Measurements from ENCODE around the gene FAM83G. TPM values are rescaled to one million over a fixed set of nuclear protein-coding genes. Genes with fewer than 3 reads are reported as not detected.

FAM83G gene
- total RNA-seq, 3 donors from 2014 or later, result 18.9 to 40.4 (median 29.1) TPM

DNA sequence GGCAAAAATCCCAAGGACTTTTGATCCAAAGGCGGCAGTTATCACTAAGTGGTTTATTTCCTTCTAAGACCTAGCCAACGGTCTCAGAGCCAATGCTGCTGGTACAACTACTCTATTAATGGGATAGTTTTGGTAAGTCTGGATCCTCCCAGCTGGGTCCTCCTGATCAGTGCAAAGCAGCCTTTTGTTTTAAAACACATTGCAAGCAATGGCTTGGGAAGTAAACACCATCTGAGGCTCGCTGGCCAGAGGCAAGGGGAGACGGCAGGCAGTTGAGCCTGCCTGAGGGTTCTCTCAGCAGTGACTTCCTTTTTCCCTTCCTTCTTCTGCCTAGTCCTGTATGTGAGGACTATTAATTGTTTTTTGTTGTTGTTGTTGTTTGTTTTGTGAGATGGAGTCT, 54.2 kb downstream of the FAM83G start:
- TF ChIP-seq, protein P1, sequence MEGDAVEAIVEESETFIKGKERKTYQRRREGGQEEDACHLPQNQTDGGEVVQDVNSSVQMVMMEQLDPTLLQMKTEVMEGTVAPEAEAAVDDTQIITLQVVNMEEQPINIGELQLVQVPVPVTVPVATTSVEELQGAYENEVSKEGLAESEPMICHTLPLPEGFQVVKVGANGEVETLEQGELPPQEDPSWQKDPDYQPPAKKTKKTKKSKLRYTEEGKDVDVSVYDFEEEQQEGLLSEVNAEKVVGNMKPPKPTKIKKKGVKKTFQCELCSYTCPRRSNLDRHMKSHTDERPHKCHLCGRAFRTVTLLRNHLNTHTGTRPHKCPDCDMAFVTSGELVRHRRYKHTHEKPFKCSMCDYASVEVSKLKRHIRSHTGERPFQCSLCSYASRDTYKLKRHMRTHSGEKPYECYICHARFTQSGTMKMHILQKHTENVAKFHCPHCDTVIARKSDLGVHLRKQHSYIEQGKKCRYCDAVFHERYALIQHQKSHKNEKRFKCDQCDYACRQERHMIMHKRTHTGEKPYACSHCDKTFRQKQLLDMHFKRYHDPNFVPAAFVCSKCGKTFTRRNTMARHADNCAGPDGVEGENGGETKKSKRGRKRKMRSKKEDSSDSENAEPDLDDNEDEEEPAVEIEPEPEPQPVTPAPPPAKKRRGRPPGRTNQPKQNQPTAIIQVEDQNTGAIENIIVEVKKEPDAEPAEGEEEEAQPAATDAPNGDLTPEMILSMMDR (IDR thresholded peaks at IDR 0.05), result no peak
- H3K36me3 ChIP-seq (ENCODE audit: low read depth), result no peaks in the 10 kb centered on the region
- DNase-seq, result no peak
- ATAC-seq, result no peak
- no peaks in the 10 kb centered on the region for H3K4me1 ChIP-seq (ENCODE audit: low read depth)
- intact Hi-C loops (cut with DNase I, micrococcal nuclease), result no loop called here
- no peak overlapping the region for H3K4me3 ChIP-seq
- no peaks in the 10 kb centered on the region for H3K9me3 ChIP-seq

DNA sequence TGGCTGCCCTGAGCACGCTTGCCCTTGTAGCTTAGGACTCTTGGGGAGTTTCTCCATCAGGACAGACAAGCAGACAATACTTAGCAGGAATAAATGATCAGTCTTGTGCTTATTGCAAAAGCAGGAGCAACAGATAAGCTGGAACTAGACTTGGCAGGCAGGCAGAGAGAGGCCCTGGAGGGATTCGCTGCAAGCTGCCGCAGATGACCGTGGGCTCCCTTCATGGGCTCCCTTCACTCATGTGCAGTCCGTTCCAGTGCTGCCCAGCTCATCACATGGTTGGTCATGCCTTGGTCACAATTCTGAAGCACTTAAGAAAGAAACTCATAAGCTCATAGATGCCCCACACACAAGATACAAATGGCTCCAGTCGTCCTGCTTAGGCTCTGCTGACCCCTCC, 55.0 kb downstream of the FAM83G start:
- Histone ChIP-seq H3K36me3 (ENCODE audit: low read depth) (no peaks in the 10 kb centered on the region), H3K4me1 (ENCODE audit: low read depth) (no peaks in the 10 kb centered on the region), H3K9me3 (no peaks in the 10 kb centered on the region), H3K4me3 (no peak overlapping the region)
- DNase-seq (no peak), ATAC-seq (no peak)
- intact Hi-C loops (cut with DNase I, micrococcal nuclease), result no loop called here
- TF ChIP-seq, protein P1 (IDR thresholded peaks at IDR 0.05), result no peak

DNA sequence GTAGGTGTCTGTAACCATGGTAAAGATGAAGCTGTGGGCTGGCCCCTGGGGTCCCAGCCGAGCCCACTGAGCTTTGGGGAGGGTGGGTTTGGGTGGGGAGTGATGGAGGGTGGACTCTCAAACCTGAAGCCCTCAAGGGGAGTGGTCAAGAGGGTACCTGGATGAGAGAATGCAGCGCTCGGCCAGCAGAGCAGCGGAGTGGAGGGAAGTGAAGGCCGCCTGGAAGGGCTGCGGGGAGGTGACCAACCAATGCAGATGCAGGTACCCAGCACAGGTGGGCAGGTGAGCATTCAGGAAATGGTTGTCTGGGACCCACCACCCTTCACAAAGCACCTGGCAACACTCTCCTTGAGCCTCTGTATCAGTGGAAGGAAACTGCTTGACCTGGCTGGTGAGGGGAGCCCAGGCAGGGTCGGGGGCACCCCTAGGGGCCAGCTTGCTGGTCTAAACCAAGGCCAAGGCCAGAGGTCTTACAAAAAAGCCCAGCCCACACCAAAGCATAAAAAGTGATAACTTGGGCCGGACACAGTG, 56.0 kb downstream of the FAM83G start:
- DNase-seq, result no peak
- Histone ChIP-seq H3K4me3 (no peak overlapping the region), H3K4me1 (ENCODE audit: low read depth) (no peaks in the 10 kb centered on the region), H3K36me3 (ENCODE audit: low read depth) (no peaks in the 10 kb centered on the region), H3K9me3 (no peaks in the 10 kb centered on the region)
- no peak for ATAC-seq
- intact Hi-C loops (cut with DNase I, micrococcal nuclease), result no loop called here
- TF ChIP-seq, protein P1 (IDR thresholded peaks at IDR 0.05), result no peak

DNA sequence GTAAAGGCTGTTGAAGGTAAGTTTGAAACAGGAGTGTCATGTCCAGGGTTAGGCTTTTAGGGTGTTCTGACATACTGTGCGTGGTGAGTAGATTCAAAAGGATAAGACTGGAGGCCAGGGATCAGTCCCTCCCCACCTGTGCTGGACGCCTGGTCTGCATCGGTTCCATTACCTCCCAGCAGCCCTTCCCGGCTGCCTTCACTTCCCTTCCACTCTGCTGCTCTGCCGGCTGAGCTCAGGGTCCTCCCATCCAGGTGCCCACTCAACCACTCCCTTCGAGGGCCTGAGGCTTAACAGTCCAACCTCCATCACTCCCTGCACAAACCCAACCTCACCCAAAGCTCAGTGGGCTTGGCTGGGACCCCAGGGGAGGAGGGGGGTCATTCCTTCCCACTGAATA, 56.7 kb downstream of the FAM83G start:
- intact Hi-C loops (cut with DNase I, micrococcal nuclease), result no loop called here
- ATAC-seq, result no peak
- TF ChIP-seq, protein P1 (IDR thresholded peaks at IDR 0.05), result no peak
- no peak overlapping the region for H3K4me3 ChIP-seq
- no peak for DNase-seq
- H3K4me1 ChIP-seq (ENCODE audit: low read depth), result no peaks in the 10 kb centered on the region
- no peaks in the 10 kb centered on the region for H3K36me3 ChIP-seq (ENCODE audit: low read depth)
- H3K9me3 ChIP-seq, result no peaks in the 10 kb centered on the region

DNA sequence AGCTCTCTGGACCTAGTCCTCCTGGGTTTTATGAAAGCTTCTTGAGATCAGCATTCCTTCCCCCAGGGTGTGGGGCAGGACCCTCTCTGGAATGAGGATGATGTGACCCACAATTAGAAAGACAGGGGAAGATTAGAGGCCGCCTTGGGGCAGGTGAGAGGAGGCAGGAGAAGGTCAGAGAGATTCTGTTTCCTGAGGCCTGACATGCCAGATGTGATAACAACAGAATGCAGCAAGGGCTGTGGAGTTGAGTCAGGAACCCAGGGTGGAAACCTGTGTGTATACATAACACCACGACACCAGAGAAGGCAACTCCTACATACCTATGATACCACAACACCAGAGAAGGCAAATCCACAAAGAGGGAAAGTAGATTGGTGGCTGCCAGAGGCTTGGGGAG, 58.0 kb downstream of the FAM83G start:
- Histone ChIP-seq H3K9me3 (no peaks in the 10 kb centered on the region), H3K4me3 (no peak overlapping the region), H3K36me3 (ENCODE audit: low read depth) (no peaks in the 10 kb centered on the region), H3K4me1 (ENCODE audit: low read depth) (no peaks in the 10 kb centered on the region)
- ATAC-seq (no peak), DNase-seq (no peak)
- TF ChIP-seq, protein P1 (IDR thresholded peaks at IDR 0.05), result no peak
- intact Hi-C loops (cut with DNase I, micrococcal nuclease), result no loop called here

DNA sequence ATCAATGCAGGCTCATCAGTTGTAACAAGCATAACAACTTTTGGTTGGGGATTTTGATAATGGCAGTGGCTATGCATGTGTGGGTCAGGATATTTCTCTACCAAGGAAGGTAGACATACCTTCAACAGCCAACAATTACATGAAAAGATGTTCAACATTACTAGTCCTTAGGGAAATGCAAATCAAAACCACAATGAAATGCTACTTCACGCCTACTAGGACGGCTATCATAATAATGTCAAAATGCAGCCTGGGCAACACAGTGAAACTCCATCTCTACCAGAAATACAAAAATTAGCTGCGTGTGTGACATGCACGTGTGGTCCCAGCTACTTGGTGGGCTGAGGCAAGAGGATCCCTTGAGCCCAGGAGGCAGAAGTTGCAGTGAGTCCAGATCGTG, 59.9 kb downstream of the FAM83G start:
- Histone ChIP-seq H3K9me3 (no peaks in the 10 kb centered on the region), H3K4me3 (no peak overlapping the region), H3K36me3 (ENCODE audit: low read depth) (no peaks in the 10 kb centered on the region), H3K4me1 (ENCODE audit: low read depth) (no peaks in the 10 kb centered on the region)
- ATAC-seq, result no peak
- intact Hi-C loops (cut with DNase I, micrococcal nuclease), result no loop called here
- DNase-seq, result no peak
- TF ChIP-seq, protein P1 (IDR thresholded peaks at IDR 0.05), result no peak

Data from mucosa of descending colon (tissue), 3 donors.